ENCODE results near the gene GMPR. TPM values are rescaled to one million over a fixed set of nuclear protein-coding genes. Genes with fewer than 3 reads are reported as not detected.
"Not testable (repeated sequence)": the region's sequence is repeated elsewhere in the genome, so short reads cannot be mapped to it uniquely, and the experiment has no call there.

The GMPR gene
- total and polyA plus RNA-seq, 8 donors: 4.5 to 25.9 (median 7.0) TPM

DNA sequence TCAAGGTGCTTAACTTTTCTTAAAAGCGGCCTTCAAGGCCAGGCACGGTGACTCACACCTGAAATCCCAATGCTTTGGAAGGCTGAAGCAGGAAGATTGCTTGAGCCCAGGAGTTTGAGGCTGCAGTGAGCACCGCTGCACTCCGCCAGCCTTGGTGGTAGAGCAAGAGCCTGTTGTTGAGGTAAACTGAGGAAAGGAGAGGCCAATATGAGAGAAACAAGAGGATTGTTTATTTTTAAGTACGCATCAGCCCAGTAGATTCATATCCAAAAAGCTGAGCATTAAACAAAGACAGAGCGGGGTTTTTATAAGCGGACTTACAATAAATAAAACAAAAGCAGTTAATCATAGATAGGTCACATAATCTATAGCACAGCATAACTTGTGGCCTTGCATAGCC is 15.0 kb upstream of the GMPR start:
- H3K4me1 ChIP-seq: peaks cover 5 to 6% (median 6%) of the 10 kb centered on the region in 3 donors
- ATAC-seq (no peak), DNase-seq (no peak), FAIRE-seq (no peak)
- TF ChIP-seq, protein P1, sequence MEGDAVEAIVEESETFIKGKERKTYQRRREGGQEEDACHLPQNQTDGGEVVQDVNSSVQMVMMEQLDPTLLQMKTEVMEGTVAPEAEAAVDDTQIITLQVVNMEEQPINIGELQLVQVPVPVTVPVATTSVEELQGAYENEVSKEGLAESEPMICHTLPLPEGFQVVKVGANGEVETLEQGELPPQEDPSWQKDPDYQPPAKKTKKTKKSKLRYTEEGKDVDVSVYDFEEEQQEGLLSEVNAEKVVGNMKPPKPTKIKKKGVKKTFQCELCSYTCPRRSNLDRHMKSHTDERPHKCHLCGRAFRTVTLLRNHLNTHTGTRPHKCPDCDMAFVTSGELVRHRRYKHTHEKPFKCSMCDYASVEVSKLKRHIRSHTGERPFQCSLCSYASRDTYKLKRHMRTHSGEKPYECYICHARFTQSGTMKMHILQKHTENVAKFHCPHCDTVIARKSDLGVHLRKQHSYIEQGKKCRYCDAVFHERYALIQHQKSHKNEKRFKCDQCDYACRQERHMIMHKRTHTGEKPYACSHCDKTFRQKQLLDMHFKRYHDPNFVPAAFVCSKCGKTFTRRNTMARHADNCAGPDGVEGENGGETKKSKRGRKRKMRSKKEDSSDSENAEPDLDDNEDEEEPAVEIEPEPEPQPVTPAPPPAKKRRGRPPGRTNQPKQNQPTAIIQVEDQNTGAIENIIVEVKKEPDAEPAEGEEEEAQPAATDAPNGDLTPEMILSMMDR (IDR thresholded peaks at IDR 0.05): no peak
- no peaks in the 10 kb centered on the region for H3K27me3 ChIP-seq
- no peaks in the 10 kb centered on the region for H3K36me3 ChIP-seq
- no peaks in the 10 kb centered on the region for H3K9me3 ChIP-seq
- no peak overlapping the region for H3K27ac ChIP-seq
- 66% methylated on average over 7 of the region's 7 CpGs for whole genome bisulfite sequencing, 2 donors
- H3K4me3 ChIP-seq: no peak overlapping the region
- intact Hi-C loops (cut with DNase I): no loop called here

DNA sequence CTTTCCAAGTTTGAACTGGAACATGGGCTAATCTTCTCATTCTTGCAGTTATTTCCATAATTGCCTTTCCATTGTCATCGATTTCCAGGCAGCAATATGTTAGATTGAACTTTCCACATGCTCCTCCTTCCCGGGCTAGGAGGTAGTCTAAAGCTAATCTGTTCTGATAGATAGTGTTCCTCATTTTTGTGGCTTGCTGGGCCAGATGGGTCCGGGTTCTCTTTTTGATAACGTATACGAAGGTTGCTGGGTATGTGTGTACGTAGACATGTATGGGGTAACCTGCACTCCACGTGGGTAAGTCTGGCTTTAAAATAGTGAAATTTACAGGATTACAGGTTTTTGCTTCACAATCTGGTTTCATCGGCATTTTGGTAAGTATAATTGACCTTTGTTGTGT is 14.0 kb upstream of the GMPR start:
- no peaks in the 10 kb centered on the region for H3K36me3 ChIP-seq
- H3K4me3 ChIP-seq: no peak overlapping the region
- 75 to 79% methylated on average over 8 of the region's 8 CpGs for WGBS, 2 donors
- intact Hi-C loops (cut with DNase I): no loop called here
- ATAC-seq (no peak), FAIRE-seq (no peak), DNase-seq (no peak)
- TF ChIP-seq, protein P1 (IDR thresholded peaks at IDR 0.05): no peak
- no peak overlapping the region for H3K27ac ChIP-seq
- H3K4me1 ChIP-seq: peaks cover 5 to 6% (median 6%) of the 10 kb centered on the region in 3 donors
- no peaks in the 10 kb centered on the region for H3K27me3 ChIP-seq
- H3K9me3 ChIP-seq: no peaks in the 10 kb centered on the region

DNA sequence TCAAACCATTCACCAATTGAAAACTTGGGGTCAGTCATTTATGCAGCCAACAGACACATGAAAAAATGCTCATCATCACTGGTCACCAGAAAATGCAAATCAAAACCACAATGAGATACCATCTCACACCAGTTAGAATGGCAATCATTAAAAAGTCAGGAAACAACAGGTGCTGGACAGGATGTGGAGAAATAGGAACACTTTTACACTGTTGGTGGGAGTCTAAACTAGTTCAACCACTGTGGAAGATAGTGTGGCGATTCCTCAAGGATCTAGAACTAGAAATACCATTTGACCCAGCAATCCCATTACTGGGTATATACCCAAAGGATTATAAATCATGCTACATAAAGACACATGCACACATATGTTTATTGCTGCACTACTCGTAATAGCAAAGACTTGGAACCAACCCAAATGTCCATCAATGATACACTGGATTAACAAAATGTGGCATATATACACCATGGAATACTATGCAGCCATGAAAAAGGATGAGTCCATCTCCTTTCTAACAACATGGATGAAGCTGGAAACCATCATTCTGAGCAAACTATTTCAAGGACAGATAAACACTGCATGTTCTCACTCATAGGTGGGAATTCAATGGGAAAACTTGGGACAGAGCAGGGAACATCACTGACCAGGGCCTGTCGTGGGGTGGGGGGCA is 13.2 kb upstream of the GMPR start:
- intact Hi-C loops (cut with DNase I): not testable (repeated sequence)

DNA sequence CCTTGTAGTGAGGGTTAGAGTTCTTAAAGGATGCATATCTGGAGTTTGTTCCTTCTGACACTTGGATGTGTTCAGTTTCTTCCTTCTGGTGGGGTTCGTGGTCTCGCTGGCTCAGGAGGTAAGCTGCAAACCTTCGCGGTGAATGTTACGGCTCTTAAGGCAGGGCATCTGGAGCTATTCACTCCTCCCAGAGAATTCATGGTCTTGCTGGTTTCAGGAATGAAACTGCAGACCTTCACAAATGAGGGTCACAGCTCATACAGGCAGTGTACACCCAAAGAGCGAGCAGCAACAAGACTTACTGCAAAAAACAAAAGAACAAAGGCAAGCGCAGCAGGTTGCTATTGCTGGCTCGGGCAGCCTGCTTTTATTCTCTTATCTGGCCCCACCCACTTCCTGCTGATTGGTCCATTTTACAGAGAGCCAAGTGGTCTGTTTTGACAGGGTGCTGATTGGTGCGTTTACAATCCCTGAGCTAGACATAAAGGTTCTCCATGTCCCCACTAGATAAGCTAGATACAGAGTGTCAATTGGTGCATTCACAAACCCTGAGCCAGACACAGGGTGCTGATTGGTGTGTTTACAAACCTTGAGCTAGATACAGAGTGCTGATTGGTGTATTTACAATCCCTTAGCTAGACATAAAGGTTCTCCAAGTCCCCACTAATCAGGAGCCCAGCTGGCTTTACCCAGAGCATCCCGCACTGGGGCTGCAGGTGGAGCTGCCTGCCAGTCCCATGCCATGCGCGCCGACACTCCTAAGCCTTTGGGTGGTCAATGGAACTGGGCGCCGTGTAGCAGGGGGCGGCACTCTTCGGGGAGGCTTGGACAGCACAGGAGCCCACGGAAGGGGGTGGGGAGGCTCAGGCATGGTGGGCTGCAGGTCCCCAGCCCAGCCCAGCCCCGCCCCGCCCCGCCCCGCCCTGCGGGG is 12.0 kb upstream of the GMPR start:
- H3K36me3 ChIP-seq; intact Hi-C loops (cut with DNase I); H3K9me3 ChIP-seq; H3K27me3 ChIP-seq; ATAC-seq; H3K27ac ChIP-seq; H3K4me3 ChIP-seq; FAIRE-seq; DNase-seq; H3K4me1 ChIP-seq: not testable (repeated sequence)
- 91% methylated on average over 22 to 23 of the region's 23 CpGs for WGBS, 2 donors

More for the DNA sequence above, 13.2 kb upstream of the GMPR start:
- H3K4me3 ChIP-seq, DNase-seq, H3K27ac ChIP-seq, H3K9me3 ChIP-seq, H3K27me3 ChIP-seq, FAIRE-seq, H3K36me3 ChIP-seq, ATAC-seq, H3K4me1 ChIP-seq: not testable (repeated sequence)
- 79 to 81% methylated on average over 3 of the region's 3 CpGs for WGBS, 2 donors

DNA sequence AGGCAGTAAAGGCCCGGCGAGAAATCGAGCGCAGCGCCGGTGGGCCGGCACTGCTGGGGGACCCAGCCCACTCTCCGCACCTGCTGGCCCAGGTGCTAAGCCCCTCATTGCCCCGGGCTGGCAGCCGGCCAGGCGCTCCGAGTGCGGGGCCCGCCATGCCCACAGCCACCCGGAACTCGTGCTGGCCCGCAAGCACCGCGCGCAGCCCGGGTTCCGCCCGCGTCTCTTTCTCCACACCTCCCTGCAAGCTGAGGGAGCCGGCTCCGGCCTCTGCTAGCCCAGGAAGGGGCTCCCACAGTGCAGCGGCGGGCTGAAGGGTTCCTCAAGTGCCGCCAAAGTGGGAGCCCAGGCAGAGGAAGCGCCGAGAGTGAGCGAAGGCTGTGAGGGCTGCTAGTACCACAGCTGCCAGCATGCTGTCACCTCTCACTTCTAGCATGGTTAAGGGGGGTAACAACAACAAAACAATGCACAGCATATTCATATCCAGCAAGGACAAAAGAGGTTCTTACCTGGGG is 11.3 kb upstream of the GMPR start:
- Histone ChIP-seq H3K27me3 (no peaks in the 10 kb centered on the region), H3K4me1 (peaks cover 6 to 8% (median 6%) of the 10 kb centered on the region in 3 donors), H3K36me3 (no peaks in the 10 kb centered on the region), H3K4me3 (no peak overlapping the region), H3K27ac (no peak overlapping the region), H3K9me3 (no peaks in the 10 kb centered on the region)
- 88% methylated on average over 19 to 32 of the region's 32 CpGs for WGBS, 2 donors
- no peak for ATAC-seq
- intact Hi-C loops (cut with DNase I): no loop called here
- no peak for FAIRE-seq
- no peak for DNase-seq
- TF ChIP-seq, protein P1 (IDR thresholded peaks at IDR 0.05): no peak
